Keratinocyte (primary cell): Measurements from ENCODE around the gene POPDC2. TPM values are rescaled to one million over a fixed set of nuclear protein-coding genes. Genes with fewer than 3 reads are reported as not detected.

Source experiments
- DNase-seq: peaks from one replicate; pipeline ENCODE4 v3.0.0-alpha.2; 2011; ENCODE audit warnings: low read depth, missing footprints, low spot score
- FAIRE-seq: peaks from 2 replicates; lab custom pipeline; 2011; peaks lifted over from hg19 to GRCh38; lab: Jason Lieb, UNC
- H2AFZ ChIP-seq: 2 replicates; pipeline ENCODE4 v1.6.0; 2012; ENCODE audit warnings: low read length, control low read depth, inconsistent platforms; ENCODE audit not compliant: control insufficient read depth
- H3K27ac ChIP-seq: 2 replicates; pipeline ENCODE4 v1.5.1; 2011; ENCODE audit warnings: low read length; ENCODE audit not compliant: control insufficient read depth, insufficient read depth
- H3K27me3 ChIP-seq: 3 replicates; pipeline ENCODE4 v1.6.0; 2011; ENCODE audit warnings: low read length; ENCODE audit not compliant: control insufficient read depth, insufficient read depth; ENCODE audit errors: extremely low read depth
- H3K36me3 ChIP-seq, 2 experiments: 2 replicates in 1 of 2; 3 replicates in 1 of 2; pipeline ENCODE4 v1.5.1; 2011; ENCODE audit warnings: low read length in 2 of 2, mild to moderate bottlenecking in 1 of 2; ENCODE audit not compliant: control insufficient read depth in 2 of 2, insufficient read depth in 2 of 2; ENCODE audit errors: extremely low read depth in 1 of 2
- H3K4me1 ChIP-seq: 3 replicates; pipeline ENCODE4 v1.5.1; 2011; ENCODE audit warnings: low read length; ENCODE audit not compliant: control insufficient read depth, insufficient read depth; ENCODE audit errors: extremely low read depth
- H3K4me2 ChIP-seq: 3 replicates; pipeline ENCODE4 v1.6.0; 2011; ENCODE audit warnings: low read depth, low read length; ENCODE audit not compliant: control insufficient read depth, insufficient read depth; ENCODE audit errors: extremely low read depth
- H3K4me3 ChIP-seq, 3 experiments: fragments of 200-600 bp in 1 of 3; sonication (generic) in 1 of 3; 2 replicates in 2 of 3; 3 replicates in 1 of 3; pipeline ENCODE4 v1.5.1; 2011 to 2016; ENCODE audit warnings: low read length in 3 of 3, mild to moderate bottlenecking in 3 of 3, control low read depth in 2 of 3, inconsistent platforms in 1 of 3, low read depth in 1 of 3, mixed read lengths in 1 of 3, mixed run types in 1 of 3, moderate library complexity in 1 of 3; ENCODE audit not compliant: control insufficient read depth in 2 of 3, insufficient read depth in 2 of 3; ENCODE audit errors: extremely low read depth in 1 of 3
- H3K79me2 ChIP-seq: 2 replicates; pipeline ENCODE4 v1.6.0; 2012; ENCODE audit warnings: low read length; ENCODE audit not compliant: control insufficient read depth, insufficient read depth
- H3K9ac ChIP-seq: 3 replicates; pipeline ENCODE4 v1.6.0; 2011; ENCODE audit warnings: low read length; ENCODE audit not compliant: control insufficient read depth, insufficient read depth; ENCODE audit errors: extremely low read depth
- H3K9me1 ChIP-seq: 3 replicates; pipeline ENCODE4 v1.6.0; 2011; ENCODE audit warnings: low read length; ENCODE audit not compliant: control insufficient read depth, insufficient read depth; ENCODE audit errors: extremely low read depth
- H3K9me3 ChIP-seq: 2 replicates; pipeline ENCODE4 v1.5.1; 2012; ENCODE audit warnings: low read depth, low read length; ENCODE audit not compliant: control insufficient read depth
- H4K20me1 ChIP-seq: 3 replicates; pipeline ENCODE4 v1.6.0; 2011; ENCODE audit warnings: low read length; ENCODE audit not compliant: control insufficient read depth, insufficient read depth; ENCODE audit errors: extremely low read depth
- CTCF ChIP-seq, 3 experiments: IDR thresholded peaks in 1 of 3; conservative IDR thresholded peaks in 1 of 3; optimal IDR thresholded peaks in 1 of 3; 2 replicates in 2 of 3; 3 replicates in 1 of 3; pipeline versions ENCODE3 to v1.5.1; 2011; ENCODE audit warnings: low read length in 3 of 3, mild to moderate bottlenecking in 3 of 3, moderate library complexity in 2 of 3, control low read depth in 1 of 3, inconsistent platforms in 1 of 3; ENCODE audit not compliant: insufficient read depth in 2 of 3; ENCODE audit errors: extremely low read depth in 1 of 3
- EZH2 ChIP-seq: IDR thresholded peaks from one replicate; pipeline ENCODE4 v1.6.1; 2012; ENCODE audit warnings: inconsistent platforms, mild to moderate bottlenecking, low read length, moderate library complexity
- dilution Hi-C: fragments of 300-500 bp; cut with MboI; formaldehyde crosslinking; loops from one replicate; pipeline ENCODE4 v1.7.0; 2020; ENCODE audit warnings: low sequenced_read_pairs; ENCODE audit not compliant: extremely low pct_ligation_motif_present
- polyA plus RNA-seq, 5 experiments: library from polyadenylated mRNA; depleted of rRNA in 3 of 5; stranded (reverse) in 3 of 5; stranded (forward) in 1 of 5; unstranded in 1 of 5; fragments of >200 nt; gene quantifications; 1 replicate in 1 of 5; 2 replicates in 3 of 5; 3 replicates in 1 of 5; pipeline versions ENCODE4 v1.2.1 to v1.2.3, GENCODE V29; 2011 to 2012; ENCODE audit warnings: missing spikeins in 2 of 5, low read depth in 1 of 5, low replicate concordance in 1 of 5

POPDC2 gene
- polyA plus RNA-seq, 1 donor (not counting 4 experiments of a cell fraction or from before 2014, with no cell fraction given) = 0.87 TPM

GRCh38 chr3:119613201-119613600 is 47.2 kb downstream of the POPDC2 start:
- Histone ChIP-seq H3K4me1 (no peaks in the 10 kb centered on the region), H3K27ac (no peak overlapping the region), H3K9me3 (no peaks in the 10 kb centered on the region), H3K9me1 (no peaks in the 10 kb centered on the region), H3K9ac (no peak overlapping the region), H3K27me3 (peaks cover 13% of the 10 kb centered on the region), H3K79me2 (no peaks in the 10 kb centered on the region), H3K4me2 (no peak overlapping the region), H2AFZ (no peak overlapping the region), H3K4me3 (no peak overlapping the region), H4K20me1 (no peaks in the 10 kb centered on the region), H3K36me3 (no peaks in the 10 kb centered on the region)
- FAIRE-seq (no peak), DNase-seq (no peak)
- TF ChIP-seq EZH2 (no peak), CTCF (optimal IDR thresholded peaks at IDR 0.05 in 1 of 3, IDR thresholded peaks at IDR 0.05 in 1 of 3, conservative IDR thresholded peaks at IDR 0.05 in 1 of 3; ENCODE audit: extremely low read depth in 1 of 3, insufficient read depth in 2 of 3, low read length in 3 of 3) (no peak)
- dilution Hi-C loops = no loop called here

GRCh38 chr3:119611664-119612063 is 48.7 kb downstream of the POPDC2 start:
- FAIRE-seq = no peak

More at GRCh38 chr3:119611664-119612063, 48.7 kb downstream of the POPDC2 start:
- Histone ChIP-seq H3K9ac (no peak overlapping the region), H2AFZ (no peak overlapping the region), H3K27ac (no peak overlapping the region), H3K9me3 (no peaks in the 10 kb centered on the region), H3K4me1 (no peaks in the 10 kb centered on the region), H3K36me3 (no peaks in the 10 kb centered on the region), H3K27me3 (peaks cover 19% of the 10 kb centered on the region), H4K20me1 (no peaks in the 10 kb centered on the region), H3K4me3 (no peak overlapping the region), H3K4me2 (no peak overlapping the region), H3K9me1 (no peaks in the 10 kb centered on the region), H3K79me2 (no peaks in the 10 kb centered on the region)
- dilution Hi-C loops = no loop called here
- no peak for DNase-seq
- TF ChIP-seq CTCF (optimal IDR thresholded peaks at IDR 0.05 in 1 of 3, IDR thresholded peaks at IDR 0.05 in 1 of 3, conservative IDR thresholded peaks at IDR 0.05 in 1 of 3; ENCODE audit: extremely low read depth in 1 of 3, insufficient read depth in 2 of 3, low read length in 3 of 3) = no peak
- TF ChIP-seq EZH2 = no peak
